Non-pigmented ciliary epithelial cell (primary cell): Measurements from ENCODE around the gene HTATIP2.
"Not testable (repeated sequence)": the region's sequence is repeated elsewhere in the genome, so short reads cannot be mapped to it uniquely, and the experiment has no call there.

Experiments
- DNase-seq: peaks from one replicate; pipeline ENCODE4 v3.0.0-alpha.2; 2010; ENCODE audit warnings: low read depth

Gene HTATIP2

DNA sequence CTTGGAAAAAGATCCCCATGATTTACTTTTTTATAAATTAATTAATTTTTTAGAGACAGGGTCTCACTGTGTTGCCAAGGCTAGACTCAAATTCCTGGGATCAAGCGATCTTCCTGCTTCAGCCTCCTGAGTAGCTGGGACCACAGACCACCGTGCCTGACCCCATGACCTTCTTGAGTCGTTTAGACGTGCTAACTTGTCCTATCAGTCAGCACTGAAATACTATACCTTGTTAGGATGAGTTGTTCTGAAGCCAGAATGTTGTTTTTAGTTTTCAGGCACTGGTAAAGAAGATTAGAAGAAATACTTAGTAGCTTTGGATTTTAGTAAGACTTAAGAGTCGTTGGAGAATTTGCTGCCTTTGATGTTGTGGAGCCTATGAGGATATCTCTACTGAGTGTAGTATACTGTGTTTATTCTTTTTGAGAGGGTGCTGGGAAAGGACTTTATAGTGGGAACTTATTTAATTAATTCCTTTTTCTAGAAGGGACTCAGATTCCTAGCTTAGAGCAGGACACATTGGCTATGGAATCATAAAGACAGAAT, 8.6 kb downstream of the HTATIP2 start:
- no peak for DNase-seq

DNA sequence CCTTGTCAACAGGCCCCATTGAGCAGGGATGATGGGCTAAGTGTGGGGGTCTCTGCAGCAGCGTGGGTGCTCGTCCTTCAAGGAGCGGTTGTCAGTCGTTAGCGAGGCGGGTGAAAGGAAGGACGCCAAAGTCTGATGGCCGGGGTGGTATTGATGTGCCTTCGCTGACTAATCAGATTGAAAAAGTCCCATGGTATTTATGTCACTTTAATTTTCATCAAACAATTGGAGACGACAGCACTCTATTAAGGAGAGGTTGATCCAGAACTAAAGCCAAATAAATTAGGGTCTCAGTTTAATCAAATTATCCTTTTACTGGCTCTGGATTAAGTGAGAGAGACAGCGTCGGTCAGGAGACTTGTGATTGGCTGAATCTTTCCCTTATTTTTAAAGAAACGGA, 9.6 kb downstream of the HTATIP2 start:
- no peak for DNase-seq

DNA sequence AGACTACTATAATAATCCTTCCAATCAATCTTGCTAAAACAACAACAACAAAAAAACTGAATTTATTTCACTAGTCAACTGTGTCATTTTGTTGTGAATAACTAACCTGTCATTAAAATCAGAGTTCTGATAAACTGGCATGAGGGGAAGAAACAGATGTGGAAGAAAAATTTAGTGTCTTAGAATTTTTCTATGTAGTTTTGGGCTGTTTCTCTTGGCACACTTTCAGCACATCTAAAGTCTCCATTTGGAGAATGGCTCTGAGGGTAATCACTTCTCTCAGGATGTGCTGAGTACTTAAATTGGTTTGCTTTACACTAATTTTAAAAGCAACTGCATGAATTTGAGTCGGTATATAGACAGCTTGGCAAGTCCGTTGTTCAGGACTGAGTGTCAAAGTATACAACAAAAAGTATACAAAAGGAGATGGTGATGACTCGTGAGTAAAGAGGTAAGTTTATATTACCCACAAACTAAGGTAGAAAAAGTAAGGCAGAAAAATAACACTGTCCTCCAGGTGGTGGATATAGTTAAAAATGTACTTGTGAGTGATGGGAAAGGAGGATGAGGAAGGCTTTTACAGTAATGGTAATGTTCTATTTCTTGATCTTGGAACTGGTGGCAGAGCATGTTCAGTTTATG, 10.2 kb downstream of the HTATIP2 start:
- DNase-seq, result no peak

DNA sequence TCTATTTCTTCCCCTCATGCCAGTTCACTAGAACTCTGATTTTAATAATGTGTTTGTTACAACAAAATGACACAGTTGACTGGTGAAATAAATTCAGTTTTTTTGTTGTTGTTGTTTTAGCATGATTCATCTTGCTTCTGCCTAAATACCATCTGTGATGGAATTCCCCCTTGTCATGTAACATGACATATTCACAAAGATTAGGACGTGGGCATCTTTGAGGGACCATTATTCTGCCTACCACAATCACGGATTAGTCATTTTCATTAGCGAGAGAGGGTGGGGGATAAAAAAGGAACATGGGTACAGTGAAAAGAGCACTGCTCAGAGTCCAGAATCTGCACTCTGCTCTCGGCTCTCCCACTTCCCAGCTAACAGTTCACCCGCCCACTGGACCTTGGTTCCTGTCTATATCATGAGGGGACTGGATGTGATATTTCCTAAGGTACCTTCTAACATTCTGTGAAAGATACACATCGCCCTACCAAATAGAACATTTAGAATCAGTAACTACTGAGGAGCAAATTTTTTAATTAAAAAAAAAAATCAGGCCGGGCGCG, 11.3 kb downstream of the HTATIP2 start:
- DNase-seq, result no peak

DNA sequence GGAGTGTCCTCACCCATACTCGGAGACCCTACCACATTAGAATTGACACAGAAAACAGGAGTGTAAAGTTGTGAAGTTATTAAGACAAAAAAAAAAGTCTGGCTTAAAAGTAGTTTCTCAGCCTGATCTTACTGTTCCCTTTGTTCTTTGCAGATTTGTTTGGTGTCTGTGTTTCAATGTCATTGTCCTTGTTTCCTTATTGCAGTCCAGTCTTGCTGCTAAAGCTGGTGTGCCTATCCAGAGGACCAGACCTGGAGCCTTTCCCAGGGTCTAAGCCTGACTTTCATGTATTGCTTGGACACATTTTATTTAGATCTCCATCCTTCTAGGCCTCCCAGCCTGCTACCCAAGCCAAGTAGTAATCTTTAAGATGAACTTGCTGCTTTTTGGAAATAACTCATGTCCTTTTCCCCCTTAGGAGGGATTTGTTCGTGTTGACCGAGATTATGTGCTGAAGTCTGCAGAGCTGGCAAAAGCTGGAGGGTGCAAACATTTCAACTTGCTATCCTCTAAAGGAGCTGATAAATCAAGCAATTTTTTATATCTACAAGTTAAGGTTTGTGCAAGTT, 12.7 kb downstream of the HTATIP2 start:
- no peak for DNase-seq

DNA sequence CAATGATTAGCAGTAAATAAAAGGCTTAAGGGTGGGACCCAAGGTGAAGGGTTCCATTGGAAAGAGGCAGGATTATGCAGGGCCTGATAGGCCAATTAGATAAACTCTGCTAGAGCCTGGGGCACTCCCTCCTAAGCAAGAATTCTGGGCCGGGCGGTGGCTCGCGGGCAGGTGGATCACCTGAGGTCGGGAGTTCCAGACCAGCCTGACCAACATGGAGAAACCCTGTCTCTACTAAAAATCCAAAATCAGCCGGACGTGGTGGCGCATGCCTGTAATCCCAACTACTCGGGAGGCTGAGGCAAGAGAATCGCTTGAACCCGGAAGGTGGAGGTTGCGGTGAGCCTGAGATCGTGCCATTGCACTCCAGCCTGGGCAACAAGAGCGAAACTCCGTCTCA, 22.5 kb downstream of the HTATIP2 start:
- not testable (repeated sequence) for DNase-seq

DNA sequence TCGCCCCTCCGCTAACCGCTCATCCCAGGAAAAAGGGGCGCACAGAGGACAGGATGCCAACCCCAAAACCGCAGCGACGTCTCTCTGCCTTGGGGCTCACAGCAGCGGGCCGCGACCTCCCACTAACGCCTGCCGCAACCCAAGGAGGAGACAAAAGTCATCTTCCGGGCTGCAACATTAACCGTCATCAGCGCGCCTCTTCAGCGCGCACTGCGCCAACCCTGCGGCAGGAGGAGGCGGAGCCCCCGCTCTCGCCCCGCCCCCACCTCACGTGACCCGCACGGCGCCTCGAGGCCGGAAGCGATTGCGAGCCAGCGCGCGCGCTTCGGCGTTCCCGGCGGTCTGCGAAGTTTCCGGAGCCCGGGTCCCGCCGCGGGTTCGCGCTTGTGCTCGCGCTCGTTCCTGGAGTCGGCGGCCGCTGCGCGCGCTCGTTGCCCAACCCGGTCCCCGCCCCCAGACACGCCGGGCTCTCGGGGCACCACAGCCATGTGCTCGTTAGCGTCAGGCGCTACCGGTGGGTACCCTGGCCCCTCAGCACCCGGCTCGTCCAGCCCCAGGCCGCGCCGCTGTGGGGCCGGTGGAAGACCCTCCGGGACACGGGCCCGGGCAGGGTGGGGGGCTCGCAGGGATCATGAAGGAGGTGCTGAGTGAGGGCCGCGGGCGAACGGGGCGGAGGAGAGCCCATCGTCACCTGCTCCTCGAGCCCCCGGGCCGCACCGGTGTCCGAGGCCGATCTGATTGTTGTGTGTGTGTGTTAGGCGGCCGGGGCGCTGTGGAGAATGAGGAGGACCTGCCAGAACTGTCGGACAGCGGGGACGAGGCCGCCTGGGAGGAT, 24.0 kb downstream of the HTATIP2 start, which contains the start of gene PRMT3:
PRMT3 (plus strand) TSS at position 456 of the 835 bp plus-strand sequence; CDS start at position 487, 31 bp downstream.
- peak; percentile 55 for DNase-seq

DNA sequence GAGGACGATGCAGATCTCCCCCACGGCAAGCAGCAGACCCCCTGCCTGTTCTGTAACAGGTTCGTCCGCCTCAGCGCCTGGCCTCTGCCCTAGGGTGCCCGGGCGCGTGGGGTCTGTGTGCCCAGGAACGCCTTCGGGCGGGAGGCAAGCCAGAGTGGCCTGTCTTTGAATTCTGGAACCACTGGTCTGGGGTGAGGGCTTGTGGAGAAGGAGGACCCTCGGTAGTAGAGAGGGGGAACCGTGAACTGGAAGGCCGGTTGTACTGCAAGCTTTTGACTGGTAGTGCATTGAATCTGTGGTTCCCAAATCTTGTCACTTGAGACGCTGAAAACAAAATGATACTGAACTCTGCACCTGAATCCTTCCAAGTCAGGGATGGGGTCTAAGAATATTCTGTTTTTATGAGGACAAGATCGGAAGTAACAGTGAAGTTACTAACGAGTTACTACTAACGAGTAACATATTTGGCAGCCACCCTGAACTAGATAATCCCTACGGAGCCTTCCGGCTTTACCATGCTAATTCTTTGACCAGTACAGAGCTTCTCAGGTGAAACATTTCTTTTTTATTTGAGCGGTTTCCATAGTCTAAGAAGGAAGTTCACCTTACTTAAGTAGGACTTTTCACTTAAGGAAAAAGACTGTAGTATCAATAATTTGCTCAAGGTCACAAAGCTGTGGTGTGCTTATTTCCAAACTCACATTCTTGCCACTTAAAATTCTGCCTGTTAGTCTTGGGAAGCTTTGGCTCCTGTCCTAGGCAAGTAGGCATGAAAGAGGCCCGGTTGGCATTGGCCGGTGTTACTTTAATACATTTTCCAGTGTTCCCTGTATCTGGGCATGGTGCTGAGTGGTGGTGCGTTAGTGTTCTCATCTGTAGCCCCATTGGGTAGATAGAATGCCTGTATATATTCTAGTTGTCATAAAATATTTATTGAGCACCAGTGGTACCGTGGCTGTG, 24.9 kb downstream of the HTATIP2 start:
- DNase-seq, result no peak

DNA sequence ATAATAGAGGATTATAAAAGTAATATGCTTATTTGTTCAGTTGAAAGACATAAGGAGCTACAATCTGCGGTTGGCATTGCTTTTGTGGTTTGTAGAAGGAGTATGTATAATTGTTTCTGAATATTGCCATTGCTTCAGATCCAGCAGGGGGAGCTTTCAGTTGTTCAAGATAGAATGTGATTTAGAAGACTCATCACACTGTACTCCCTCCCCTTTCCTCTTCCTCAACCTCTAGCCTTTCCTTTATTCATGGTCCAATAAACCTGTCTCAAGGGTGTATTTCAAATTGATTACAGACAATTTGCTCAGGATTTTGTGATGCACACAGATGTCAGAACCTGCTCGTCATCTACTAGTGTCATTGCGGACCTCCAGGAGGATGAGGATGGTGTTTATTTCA, 33.8 kb downstream of the HTATIP2 start:
- peak; percentile 28 for DNase-seq

DNA sequence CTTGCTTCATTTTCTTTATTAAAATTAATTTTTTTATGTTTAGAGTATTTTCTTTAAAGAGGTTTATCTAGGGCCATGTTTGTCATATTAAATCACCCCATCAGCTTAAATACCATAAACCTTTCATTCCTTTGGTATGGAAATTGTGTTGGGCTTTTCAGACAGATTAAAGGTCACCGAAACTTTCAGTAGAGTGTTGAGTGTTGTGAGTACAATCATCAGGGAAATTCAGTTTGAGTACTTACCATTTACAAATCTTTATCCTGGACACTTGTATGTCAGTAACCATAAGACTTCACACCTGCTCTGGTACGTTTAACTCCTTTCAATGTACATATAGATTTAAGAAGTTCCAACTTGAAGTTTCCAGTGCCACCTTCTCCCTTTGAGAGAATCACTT, 36.0 kb downstream of the HTATIP2 start:
- no peak for DNase-seq

DNA sequence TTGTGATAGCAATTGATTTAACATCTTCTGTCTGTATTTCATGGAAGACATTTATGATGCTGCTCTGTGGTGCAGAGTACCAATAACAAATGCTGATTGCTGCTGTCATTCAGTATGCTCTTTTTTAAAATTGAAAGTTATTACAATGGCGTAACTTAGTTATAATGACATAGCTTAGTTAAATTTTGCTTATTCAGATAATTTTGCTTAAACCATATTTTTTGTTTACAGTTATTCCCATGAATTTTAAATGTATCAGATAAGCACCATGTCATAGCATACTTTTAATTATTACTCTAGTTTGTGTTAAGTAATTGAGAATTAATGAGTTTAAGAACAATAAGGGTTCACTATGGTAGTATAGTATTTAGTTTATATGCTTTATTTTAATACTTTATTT, 39.5 kb downstream of the HTATIP2 start:
- no peak for DNase-seq

DNA sequence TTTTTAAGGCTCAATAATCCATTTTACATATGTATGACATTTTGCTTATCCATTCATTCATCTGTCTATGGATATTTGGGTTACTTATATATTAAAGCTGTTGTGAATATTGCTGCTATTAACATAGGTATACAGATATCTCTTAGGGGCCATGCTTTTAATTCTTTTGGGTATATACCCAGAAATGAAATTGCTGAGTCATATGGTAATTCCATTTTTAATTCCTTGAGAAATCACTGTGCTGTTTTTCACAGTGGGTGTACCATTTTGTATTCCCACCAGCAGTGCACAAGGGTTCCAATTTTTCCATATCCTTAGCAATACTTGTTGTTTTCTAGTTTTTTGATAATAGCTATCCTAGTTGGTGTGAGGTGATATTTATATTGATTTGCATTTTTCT, 43.0 kb downstream of the HTATIP2 start:
- DNase-seq, result no peak

DNA sequence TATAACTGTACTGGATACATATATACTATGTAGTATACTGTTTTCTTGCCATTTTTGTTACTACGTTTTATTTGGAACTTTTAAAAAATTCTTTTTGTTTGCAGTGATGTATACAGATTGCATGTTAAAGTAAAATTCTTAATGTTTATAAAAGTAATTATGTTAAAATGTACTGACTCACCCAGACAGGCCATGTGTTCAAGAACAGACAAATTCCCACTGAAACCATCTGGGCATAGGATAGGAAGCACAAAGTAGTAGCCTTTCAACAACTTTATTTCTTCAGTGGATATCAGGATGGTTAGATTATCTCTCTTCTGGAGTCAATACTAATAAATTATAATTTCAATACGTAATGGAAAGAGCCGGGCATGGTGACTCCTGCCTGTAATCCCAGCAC, 43.8 kb downstream of the HTATIP2 start:
- no peak for DNase-seq

DNA sequence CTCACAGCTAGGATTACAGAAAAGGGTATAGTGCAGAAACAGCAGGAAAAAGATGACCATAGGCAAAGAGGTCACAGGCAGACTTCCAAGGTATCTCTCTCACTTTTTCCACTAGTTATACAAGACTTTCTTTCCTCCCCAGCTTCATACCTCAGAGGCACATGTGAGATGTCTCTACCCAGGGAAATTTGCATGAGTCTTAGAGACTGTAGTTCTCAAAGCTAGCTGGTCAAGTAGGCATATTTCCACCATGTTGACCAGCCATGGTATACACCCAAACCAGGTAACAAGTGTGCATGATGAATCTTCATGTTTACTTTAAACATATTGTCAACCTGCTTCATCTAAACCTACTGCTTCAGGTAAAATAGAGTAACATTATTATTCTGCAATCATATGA, 51.9 kb downstream of the HTATIP2 start:
- no peak for DNase-seq

DNA sequence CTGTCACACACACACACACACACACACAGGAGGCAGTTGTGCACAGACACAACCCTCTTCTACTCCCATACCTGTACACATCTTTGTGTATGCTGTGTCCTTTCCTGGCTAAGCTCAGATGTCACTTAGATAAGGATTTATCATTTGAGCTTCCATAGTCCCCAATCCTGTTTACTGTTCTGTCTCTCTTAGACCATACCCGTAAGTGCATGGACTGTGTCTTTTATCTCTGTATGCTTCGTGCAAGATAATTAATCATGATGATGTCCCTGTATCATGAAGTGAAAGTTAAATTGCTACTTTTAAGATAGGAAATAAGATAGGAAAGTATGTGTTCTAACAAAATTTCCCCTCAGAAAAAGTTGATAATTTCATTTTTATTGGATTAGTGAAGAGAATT, 54.3 kb downstream of the HTATIP2 start:
- DNase-seq, result no peak

DNA sequence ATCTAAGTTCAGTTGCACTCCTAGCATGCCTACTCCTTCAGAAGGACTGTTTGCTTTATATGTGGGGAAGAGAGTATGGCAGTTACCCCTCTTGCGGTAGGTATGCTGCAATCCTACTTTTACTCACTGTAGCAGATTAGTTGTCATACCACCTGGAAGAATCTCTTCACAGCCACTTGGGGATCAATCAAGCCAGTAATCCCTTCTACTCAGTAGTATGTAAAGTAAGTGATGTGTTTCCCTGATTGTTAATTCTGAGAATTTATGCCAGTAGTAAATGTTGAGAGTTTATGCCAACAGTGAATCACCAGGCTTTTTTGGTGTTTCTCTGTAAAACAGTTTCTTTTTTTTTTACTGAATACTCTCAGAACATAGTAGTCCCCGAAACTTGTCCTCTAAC, 58.4 kb downstream of the HTATIP2 start:
- no peak for DNase-seq

DNA sequence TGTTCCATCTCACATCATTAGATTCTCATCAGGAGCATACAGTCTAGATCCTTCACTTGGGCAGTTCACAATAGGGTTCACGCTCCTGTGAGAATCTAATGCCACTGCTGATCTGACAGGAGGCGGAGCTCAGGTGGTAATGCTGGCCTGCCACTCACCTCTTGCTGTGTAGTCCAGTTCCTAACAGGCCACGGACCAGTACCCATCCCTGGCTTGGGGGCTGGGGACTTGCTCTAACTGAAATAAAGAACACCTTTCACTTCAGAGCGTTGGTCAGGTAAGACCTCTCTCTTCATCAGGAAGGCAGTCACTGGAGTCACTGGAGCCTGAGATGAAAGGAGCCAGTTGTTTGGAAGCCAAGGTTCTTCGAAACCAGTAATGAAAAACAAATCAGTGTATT, 65.7 kb downstream of the HTATIP2 start:
- no peak for DNase-seq
